Measurements from ENCODE around the gene AQP3. TPM values are rescaled to one million over a fixed set of nuclear protein-coding genes. Genes with fewer than 3 reads are reported as not detected.
"Not testable (repeated sequence)": the region's sequence is repeated elsewhere in the genome, so short reads cannot be mapped to it uniquely, and the experiment has no call there.

Gene AQP3
- polyA plus RNA-seq, 1 experiment: 0.47 TPM

DNA sequence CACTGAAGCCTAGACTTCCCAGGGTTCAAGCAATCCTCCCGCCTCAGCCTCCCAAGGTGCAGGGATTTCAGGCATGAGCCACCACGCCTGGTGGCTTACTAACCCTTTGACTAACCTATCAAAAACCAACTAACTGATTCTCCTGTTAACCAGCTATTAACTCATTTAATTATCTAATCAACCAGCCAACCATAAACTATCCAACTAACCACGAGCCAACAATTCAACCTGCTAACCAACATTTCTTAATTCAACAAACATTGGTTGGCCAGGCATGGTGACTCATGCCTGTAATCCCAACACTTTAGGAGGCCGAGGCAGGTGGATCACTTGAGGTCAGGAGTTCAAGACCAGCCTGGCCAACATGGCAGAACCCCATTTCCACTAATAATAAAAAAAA is 48.3 kb downstream of the AQP3 start:
- H3K27me3 ChIP-seq (ENCODE audit: control insufficient read depth, insufficient read depth, low read length); DNase-seq (ENCODE audit: low read depth); H3K36me3 ChIP-seq (ENCODE audit: control insufficient read depth, insufficient read depth, low read length); H3K4me3 ChIP-seq (ENCODE audit: low read depth, low read length); POLR2A ChIA-PET: not testable (repeated sequence)
- CTCF ChIA-PET: interaction anchor here (3.5 kb wide), 1 partner anchor 17 kb away, joined by 23 read pairs; no protein-coding TSS in a partner anchor

DNA sequence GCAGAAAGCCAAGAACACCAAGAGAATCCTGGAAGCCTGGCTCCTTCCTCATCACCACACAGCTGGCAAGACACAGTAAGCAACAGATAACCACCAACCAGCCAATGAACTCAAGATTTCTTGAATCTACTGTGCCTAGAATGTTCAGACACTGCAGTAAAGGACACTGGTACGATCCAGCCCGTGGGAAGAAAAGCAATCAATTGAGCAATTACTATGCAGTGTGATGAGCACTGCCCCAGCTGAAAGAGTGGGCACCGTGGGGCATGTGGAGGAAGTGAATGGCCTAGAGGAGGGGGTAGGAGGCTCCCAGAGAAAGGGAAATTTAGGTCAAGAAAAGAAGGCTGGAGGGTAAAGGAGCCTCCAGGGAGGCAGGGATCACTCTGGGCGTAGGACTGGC is 49.6 kb downstream of the AQP3 start:
- CTCF ChIA-PET: interaction anchor here (0.6 to 3.5 kb wide), 2 partner anchors 18 to 54 kb away, joined by 3 to 23 read pairs; no protein-coding TSS in a partner anchor
- DNase-seq (ENCODE audit: low read depth); POLR2A ChIA-PET; H3K27me3 ChIP-seq (ENCODE audit: control insufficient read depth, insufficient read depth, low read length); H3K4me3 ChIP-seq (ENCODE audit: low read depth, low read length); H3K36me3 ChIP-seq (ENCODE audit: control insufficient read depth, insufficient read depth, low read length): not testable (repeated sequence)

DNA sequence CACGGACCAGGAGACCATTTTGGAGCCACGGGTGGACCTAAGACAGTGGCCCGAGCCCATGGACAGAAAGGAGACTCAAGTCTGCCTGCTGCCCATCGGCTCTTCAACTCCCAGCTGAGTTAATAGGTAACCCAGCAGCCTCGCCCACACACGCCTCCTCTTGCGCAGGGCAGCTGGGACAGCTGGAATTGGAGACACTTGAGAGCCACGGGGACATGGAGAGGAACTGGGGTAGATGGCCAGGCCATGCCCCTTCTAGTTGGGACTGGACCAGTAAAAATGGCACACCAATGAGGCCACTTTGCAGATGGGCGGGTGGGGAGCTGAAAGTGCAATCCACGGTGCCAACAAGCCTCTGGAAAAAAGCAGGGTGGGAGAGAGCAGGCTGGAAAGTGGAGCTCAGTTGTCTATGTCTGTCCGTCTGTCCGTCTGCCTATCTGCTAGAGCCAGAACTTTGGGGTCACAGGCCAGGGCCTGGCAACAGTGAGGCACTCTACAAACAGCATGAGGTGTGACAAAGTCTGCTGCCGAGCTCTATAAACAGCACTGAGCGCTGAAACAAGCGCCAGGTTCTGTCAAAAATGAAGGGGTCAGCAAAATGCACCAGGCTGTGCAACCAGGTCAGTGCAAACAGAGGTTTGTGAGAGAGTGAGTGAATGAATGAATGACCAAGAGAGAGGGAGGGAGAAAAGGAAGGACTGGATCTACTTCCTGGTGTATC is 52.1 kb downstream of the AQP3 start:
- CTCF ChIA-PET: interaction anchor here (0.9 to 1.0 kb wide), 2 partner anchors 8 to 20 kb away, joined by 3 to 4 read pairs; no protein-coding TSS in a partner anchor
- H3K4me3 ChIP-seq (ENCODE audit: low read depth, low read length); H3K36me3 ChIP-seq (ENCODE audit: control insufficient read depth, insufficient read depth, low read length); POLR2A ChIA-PET; H3K27me3 ChIP-seq (ENCODE audit: control insufficient read depth, insufficient read depth, low read length); DNase-seq (ENCODE audit: low read depth): not testable (repeated sequence)

DNA sequence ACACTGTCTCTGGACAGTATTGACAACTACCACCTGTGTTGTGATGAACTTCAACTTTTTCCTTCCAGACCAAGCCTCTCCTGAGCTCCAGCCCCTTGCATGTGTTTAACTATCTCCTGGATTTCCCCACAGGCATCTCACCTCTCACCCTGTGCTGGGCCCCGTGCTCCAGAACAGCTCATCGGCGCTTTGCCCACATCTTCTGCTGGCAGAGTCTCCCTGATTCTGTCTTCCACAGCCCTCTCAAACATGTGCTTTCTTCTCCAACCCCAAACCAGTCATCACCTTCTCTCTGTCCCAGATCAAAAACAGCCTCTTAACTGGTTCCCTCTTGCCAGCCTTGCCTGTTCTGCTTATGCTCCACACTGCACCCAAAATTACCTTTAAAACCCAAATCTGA is 53.4 kb downstream of the AQP3 start:
- H3K36me3 ChIP-seq (ENCODE audit: control insufficient read depth, insufficient read depth, low read length); H3K27me3 ChIP-seq (ENCODE audit: control insufficient read depth, insufficient read depth, low read length); POLR2A ChIA-PET; DNase-seq (ENCODE audit: low read depth); H3K4me3 ChIP-seq (ENCODE audit: low read depth, low read length): not testable (repeated sequence)
- CTCF ChIA-PET: interaction anchor here (0.7 to 1.4 kb wide), 3 partner anchors 9 to 58 kb away, joined by 3 to 4 read pairs (median 3); no protein-coding TSS in a partner anchor

DNA sequence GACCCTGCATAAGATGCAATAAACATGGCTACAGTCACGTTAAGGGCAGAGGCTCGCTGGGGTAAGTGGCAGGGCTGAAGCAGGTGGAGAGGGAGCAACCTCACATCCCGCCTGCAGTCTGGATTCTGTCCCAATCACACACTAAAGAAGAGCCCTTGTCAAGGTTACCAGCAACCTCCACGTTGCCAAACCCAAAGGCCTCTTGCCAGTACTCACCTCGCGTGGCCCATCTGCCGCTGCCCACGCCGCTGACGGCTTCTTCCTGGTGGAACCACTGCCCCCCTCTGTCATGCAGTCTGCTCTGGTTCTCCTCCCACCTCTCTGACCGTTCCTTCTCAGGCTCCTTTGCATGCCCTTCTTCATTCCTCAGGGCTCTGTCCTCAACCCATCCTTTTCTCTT is 53.8 kb downstream of the AQP3 start:
- no peak overlapping the region for H3K4me3 ChIP-seq (ENCODE audit: low read depth, low read length)
- POLR2A ChIA-PET: no interaction called here
- no peaks in the 10 kb centered on the region for H3K36me3 ChIP-seq (ENCODE audit: control insufficient read depth, insufficient read depth, low read length)
- no peaks in the 10 kb centered on the region for H3K27me3 ChIP-seq (ENCODE audit: control insufficient read depth, insufficient read depth, low read length)
- DNase-seq (ENCODE audit: low read depth): no peak
- TF ChIP-seq, protein P1, sequence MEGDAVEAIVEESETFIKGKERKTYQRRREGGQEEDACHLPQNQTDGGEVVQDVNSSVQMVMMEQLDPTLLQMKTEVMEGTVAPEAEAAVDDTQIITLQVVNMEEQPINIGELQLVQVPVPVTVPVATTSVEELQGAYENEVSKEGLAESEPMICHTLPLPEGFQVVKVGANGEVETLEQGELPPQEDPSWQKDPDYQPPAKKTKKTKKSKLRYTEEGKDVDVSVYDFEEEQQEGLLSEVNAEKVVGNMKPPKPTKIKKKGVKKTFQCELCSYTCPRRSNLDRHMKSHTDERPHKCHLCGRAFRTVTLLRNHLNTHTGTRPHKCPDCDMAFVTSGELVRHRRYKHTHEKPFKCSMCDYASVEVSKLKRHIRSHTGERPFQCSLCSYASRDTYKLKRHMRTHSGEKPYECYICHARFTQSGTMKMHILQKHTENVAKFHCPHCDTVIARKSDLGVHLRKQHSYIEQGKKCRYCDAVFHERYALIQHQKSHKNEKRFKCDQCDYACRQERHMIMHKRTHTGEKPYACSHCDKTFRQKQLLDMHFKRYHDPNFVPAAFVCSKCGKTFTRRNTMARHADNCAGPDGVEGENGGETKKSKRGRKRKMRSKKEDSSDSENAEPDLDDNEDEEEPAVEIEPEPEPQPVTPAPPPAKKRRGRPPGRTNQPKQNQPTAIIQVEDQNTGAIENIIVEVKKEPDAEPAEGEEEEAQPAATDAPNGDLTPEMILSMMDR (IDR thresholded peaks at IDR 0.05; ENCODE audit: insufficient read depth, low read depth, low read length): no peak
- CTCF ChIA-PET: interaction anchor here (0.6 to 1.4 kb wide), 4 partner anchors 10 to 58 kb away, joined by 3 to 4 read pairs (median 3); no protein-coding TSS in a partner anchor

DNA sequence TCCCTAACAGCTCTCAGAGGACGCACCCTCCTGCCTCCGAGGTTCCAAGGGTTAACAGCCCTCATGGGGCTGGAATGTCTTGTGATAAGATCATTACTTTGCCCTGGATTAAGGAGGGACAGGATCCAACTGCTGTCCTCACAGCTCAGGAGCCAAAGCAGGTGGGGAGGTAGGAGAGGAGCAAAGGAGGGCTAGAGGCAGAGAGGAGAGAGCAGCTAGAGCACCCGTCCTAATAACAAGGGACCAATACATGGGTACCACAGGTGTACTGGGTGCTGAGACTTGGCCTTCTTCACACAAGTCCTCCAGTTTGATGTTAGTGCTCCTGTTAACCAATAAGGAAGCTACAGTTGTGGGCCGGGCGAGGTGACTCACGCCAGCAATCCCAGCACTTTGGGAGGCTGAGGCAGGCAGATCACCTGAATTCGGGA is 54.8 kb downstream of the AQP3 start:
- POLR2A ChIA-PET; H3K4me3 ChIP-seq (ENCODE audit: low read depth, low read length); H3K27me3 ChIP-seq (ENCODE audit: control insufficient read depth, insufficient read depth, low read length); DNase-seq (ENCODE audit: low read depth); H3K36me3 ChIP-seq (ENCODE audit: control insufficient read depth, insufficient read depth, low read length): not testable (repeated sequence)
- CTCF ChIA-PET: interaction anchor here (0.6 to 2.5 kb wide), 5 partner anchors 18 to 74 kb away, joined by 3 to 10 read pairs (median 4); no protein-coding TSS in a partner anchor

Small RNAs within 50 kb of the gene (small RNA-seq; reads per million reads assigned to genes)
- gene AL356218.2 (ENCODE audit: insufficient read length, low read depth, low replicate concordance) (not detected), gene MIR6851 (ENCODE audit: insufficient read length, low read depth, low replicate concordance) (not detected)

Other genes with a start within 250 kb of the AQP3 start
- not detected in 2 replicates for gene SPINK4, start 207.4 kb downstream of the AQP3 start, polyA plus RNA-seq (2011; rRNA removed)
- 17.7 and 21.2 TPM in 2 replicates for gene BAG1, start 182.9 kb downstream of the AQP3 start, polyA plus RNA-seq (2011; rRNA removed)
- gene CHMP5, start 182.5 kb downstream of the AQP3 start, polyA plus RNA-seq (2011; rRNA removed): 37.6 and 84.9 TPM in 2 replicates
- 31.2 and 32.2 TPM in 2 replicates for gene NFX1, start 157.1 kb downstream of the AQP3 start, polyA plus RNA-seq (2011; rRNA removed)
- not detected in 2 replicates for gene AQP7, start 45.0 kb downstream of the AQP3 start, polyA plus RNA-seq (2011; rRNA removed)
- gene NOL6, start 26.3 kb upstream of the AQP3 start, polyA plus RNA-seq (2011; rRNA removed): 23.6 and 39.4 TPM in 2 replicates
- gene ANKRD18B, start 76.7 kb upstream of the AQP3 start, polyA plus RNA-seq (2011; rRNA removed): 0.74 and 1.2 TPM in 2 replicates